Neural cell (in vitro differentiated cells): Measurements from ENCODE around the gene NBR1. TPM values are rescaled to one million over a fixed set of nuclear protein-coding genes. Genes with fewer than 3 reads are reported as not detected.
"Not testable (repeated sequence)": the region's sequence is repeated elsewhere in the genome, so short reads cannot be mapped to it uniquely, and the experiment has no call there.

Source experiments
- H2AFZ ChIP-seq: fragments of 200-600, 300-800 bp; sonication (generic), shearing (Covaris generic); 2 replicates; pipeline ENCODE4 v1.6.0; 2014; ENCODE audit warnings: low read depth, mild to moderate bottlenecking, antibody characterized with exemption, low read length, moderate library complexity
- H3F3A ChIP-seq: fragments of 200-600 bp; shearing (Covaris generic); 2 replicates; pipeline ENCODE4 v1.6.1; 2016; ENCODE audit warnings: mild to moderate bottlenecking, moderate library complexity, mixed read lengths, antibody characterized with exemption, low read length; ENCODE audit not compliant: insufficient read depth, poor library complexity, severe bottlenecking
- H3K27ac ChIP-seq: fragments of 200-600, 300-800 bp; sonication (generic), shearing (Covaris generic); 2 replicates; pipeline ENCODE4 v1.5.1; 2014; ENCODE audit warnings: mild to moderate bottlenecking, low read length, moderate library complexity
- H3K27me3 ChIP-seq: fragments of 300-800, 200-600 bp; sonication (generic), shearing (Covaris generic); 2 replicates; pipeline ENCODE4 v1.6.0; 2014; ENCODE audit warnings: mild to moderate bottlenecking, low read depth, low read length, moderate library complexity; ENCODE audit not compliant: insufficient read depth
- H3K36me3 ChIP-seq: fragments of 300-800, 200-600 bp; sonication (generic), shearing (Covaris generic); 2 replicates; pipeline ENCODE4 v1.5.1; 2014; ENCODE audit warnings: mild to moderate bottlenecking, antibody characterized with exemption, low read length, moderate library complexity; ENCODE audit not compliant: insufficient read depth
- H3K4me2 ChIP-seq: fragments of 300-800, 200-600 bp; sonication (generic), shearing (Covaris generic); 2 replicates; pipeline ENCODE4 v1.6.0; 2014; ENCODE audit warnings: mild to moderate bottlenecking, low read length
- H3K4me3 ChIP-seq: fragments of 300-800, 200-600 bp; sonication (generic), shearing (Covaris generic); 2 replicates; pipeline ENCODE4 v1.5.1; 2014; ENCODE audit warnings: mild to moderate bottlenecking, low read length, moderate library complexity
- H3K79me2 ChIP-seq: fragments of 200-600 bp; shearing (Covaris generic); replicated peaks from 2 replicates; pipeline ENCODE4 v1.6.0; 2014; ENCODE audit warnings: mild to moderate bottlenecking, low read length, moderate library complexity; ENCODE audit not compliant: insufficient read depth
- H3K9ac ChIP-seq: fragments of 300-800, 200-600 bp; sonication (generic), shearing (Covaris generic); 2 replicates; pipeline ENCODE4 v1.6.1; 2016; ENCODE audit warnings: mild to moderate bottlenecking, low read length, mixed read lengths
- H3K9me2 ChIP-seq: fragments of 200-600 bp; shearing (Covaris generic); 2 replicates; pipeline ENCODE4 v1.6.1; 2016; ENCODE audit warnings: mild to moderate bottlenecking, low read length, mixed read lengths; ENCODE audit not compliant: insufficient read depth
- H3K9me3 ChIP-seq: fragments of 200-600, 300-800 bp; sonication (generic), shearing (Covaris generic); 2 replicates; pipeline ENCODE4 v1.6.1; 2016; ENCODE audit warnings: mild to moderate bottlenecking, mixed run types, low read length, moderate library complexity, mixed read lengths
- H4K20me1 ChIP-seq: fragments of 200-600 bp; shearing (Covaris generic); 2 replicates; pipeline ENCODE4 v1.6.1; 2016; ENCODE audit warnings: mild to moderate bottlenecking, mixed run types; ENCODE audit not compliant: insufficient read depth
- EP300 ChIP-seq: fragments of 450-650 bp; conservative IDR thresholded peaks from 2 replicates; pipeline ENCODE4 v1.6.1; 2014; ENCODE audit warnings: antibody characterized with exemption, mild to moderate bottlenecking, moderate library complexity; ENCODE audit not compliant: poor library complexity, severe bottlenecking
- EZH2 ChIP-seq: fragments of 200-600, 300-800 bp; shearing (Covaris generic), sonication (generic); IDR thresholded peaks from 2 replicates; pipeline ENCODE4 v1.6.1; 2014; ENCODE audit warnings: antibody characterized with exemption, low read length, borderline replicate concordance, mild to moderate bottlenecking; ENCODE audit not compliant: insufficient read depth, poor library complexity, severe bottlenecking
- MXI1 ChIP-seq: fragments of 450-650 bp; conservative IDR thresholded peaks from 2 replicates; pipeline ENCODE4 v1.6.1; 2014; ENCODE audit warnings: antibody characterized with exemption, mild to moderate bottlenecking; ENCODE audit not compliant: poor library complexity, severe bottlenecking
- POLR2AphosphoS5 ChIP-seq: IDR thresholded peaks from 2 replicates; pipeline ENCODE4 v1.6.1; 2012
- RAD21 ChIP-seq: fragments of 450-650 bp; conservative IDR thresholded peaks from 2 replicates; pipeline ENCODE4 v1.6.1; 2014; ENCODE audit warnings: antibody characterized with exemption, mild to moderate bottlenecking, moderate library complexity
- SMC3 ChIP-seq: fragments of 450-650 bp; conservative IDR thresholded peaks from 2 replicates; pipeline ENCODE4 v1.6.1; 2014; ENCODE audit warnings: antibody characterized with exemption, mild to moderate bottlenecking, moderate library complexity; ENCODE audit not compliant: poor library complexity
- TAF1 ChIP-seq: IDR thresholded peaks from 2 replicates; pipeline ENCODE4 v1.6.1; 2012; ENCODE audit warnings: low read depth
- polyA plus RNA-seq: library from polyadenylated mRNA; depleted of rRNA; stranded (reverse); fragments of >200 nt; gene quantifications from 2 replicates; pipeline ENCODE4 v1.2.3, GENCODE V29; 2014
- TF ChIP-seq, protein P1 (sequence below): fragments of 450-650 bp; IDR thresholded peaks from 2 replicates; pipeline ENCODE4 v1.5.1; 2014; ENCODE audit warnings: antibody characterized with exemption, mild to moderate bottlenecking, moderate library complexity; ENCODE audit not compliant: poor library complexity, severe bottlenecking
- TF ChIP-seq, protein P2 (sequence below): IDR thresholded peaks from 2 replicates; pipeline ENCODE4 v1.6.1; 2012; ENCODE audit warnings: borderline replicate concordance

The NBR1 gene
- polyA plus RNA-seq, 1 donor from 2014 or later = 62.4 TPM

DNA sequence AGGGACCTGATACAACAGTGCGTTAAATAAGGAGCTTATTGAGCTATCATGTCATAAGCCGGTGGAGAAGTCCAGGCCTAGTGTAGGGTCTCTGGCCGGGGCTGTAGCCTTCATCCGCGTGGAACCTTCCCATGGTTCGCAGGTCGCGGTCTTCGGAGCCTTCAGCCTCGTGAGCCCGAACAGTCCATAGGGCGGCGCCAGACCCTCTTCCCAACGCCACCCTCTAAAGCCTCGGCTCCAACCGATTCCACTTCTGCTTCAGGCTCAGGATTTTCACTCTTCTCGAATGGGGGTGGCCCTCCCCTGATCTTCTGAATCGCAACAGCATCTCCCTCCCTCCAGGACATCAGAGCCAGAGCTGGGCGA, 35.6 kb upstream of the NBR1 start:
- Histone ChIP-seq H3K4me2 (no peak overlapping the region), H3K79me2 (no peaks in the 10 kb centered on the region), H3K9ac (no peak overlapping the region), H3K9me2 (no peaks in the 10 kb centered on the region), H3K27me3 (no peaks in the 10 kb centered on the region), H4K20me1 (no peaks in the 10 kb centered on the region), H3K4me3 (no peak overlapping the region), H2AFZ (no peak overlapping the region), H3K36me3 (no peaks in the 10 kb centered on the region), H3F3A (no peaks in the 10 kb centered on the region), H3K27ac (no peak overlapping the region), H3K9me3 (no peaks in the 10 kb centered on the region)
- TF ChIP-seq TAF1 (no peak), SMC3 (no peak), POLR2AphosphoS5 (no peak), RAD21 (no peak), MXI1 (no peak), EZH2 (no peak), EP300 (no peak)
- TF ChIP-seq, protein P1, sequence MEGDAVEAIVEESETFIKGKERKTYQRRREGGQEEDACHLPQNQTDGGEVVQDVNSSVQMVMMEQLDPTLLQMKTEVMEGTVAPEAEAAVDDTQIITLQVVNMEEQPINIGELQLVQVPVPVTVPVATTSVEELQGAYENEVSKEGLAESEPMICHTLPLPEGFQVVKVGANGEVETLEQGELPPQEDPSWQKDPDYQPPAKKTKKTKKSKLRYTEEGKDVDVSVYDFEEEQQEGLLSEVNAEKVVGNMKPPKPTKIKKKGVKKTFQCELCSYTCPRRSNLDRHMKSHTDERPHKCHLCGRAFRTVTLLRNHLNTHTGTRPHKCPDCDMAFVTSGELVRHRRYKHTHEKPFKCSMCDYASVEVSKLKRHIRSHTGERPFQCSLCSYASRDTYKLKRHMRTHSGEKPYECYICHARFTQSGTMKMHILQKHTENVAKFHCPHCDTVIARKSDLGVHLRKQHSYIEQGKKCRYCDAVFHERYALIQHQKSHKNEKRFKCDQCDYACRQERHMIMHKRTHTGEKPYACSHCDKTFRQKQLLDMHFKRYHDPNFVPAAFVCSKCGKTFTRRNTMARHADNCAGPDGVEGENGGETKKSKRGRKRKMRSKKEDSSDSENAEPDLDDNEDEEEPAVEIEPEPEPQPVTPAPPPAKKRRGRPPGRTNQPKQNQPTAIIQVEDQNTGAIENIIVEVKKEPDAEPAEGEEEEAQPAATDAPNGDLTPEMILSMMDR = no peak
- TF ChIP-seq, protein P2, sequence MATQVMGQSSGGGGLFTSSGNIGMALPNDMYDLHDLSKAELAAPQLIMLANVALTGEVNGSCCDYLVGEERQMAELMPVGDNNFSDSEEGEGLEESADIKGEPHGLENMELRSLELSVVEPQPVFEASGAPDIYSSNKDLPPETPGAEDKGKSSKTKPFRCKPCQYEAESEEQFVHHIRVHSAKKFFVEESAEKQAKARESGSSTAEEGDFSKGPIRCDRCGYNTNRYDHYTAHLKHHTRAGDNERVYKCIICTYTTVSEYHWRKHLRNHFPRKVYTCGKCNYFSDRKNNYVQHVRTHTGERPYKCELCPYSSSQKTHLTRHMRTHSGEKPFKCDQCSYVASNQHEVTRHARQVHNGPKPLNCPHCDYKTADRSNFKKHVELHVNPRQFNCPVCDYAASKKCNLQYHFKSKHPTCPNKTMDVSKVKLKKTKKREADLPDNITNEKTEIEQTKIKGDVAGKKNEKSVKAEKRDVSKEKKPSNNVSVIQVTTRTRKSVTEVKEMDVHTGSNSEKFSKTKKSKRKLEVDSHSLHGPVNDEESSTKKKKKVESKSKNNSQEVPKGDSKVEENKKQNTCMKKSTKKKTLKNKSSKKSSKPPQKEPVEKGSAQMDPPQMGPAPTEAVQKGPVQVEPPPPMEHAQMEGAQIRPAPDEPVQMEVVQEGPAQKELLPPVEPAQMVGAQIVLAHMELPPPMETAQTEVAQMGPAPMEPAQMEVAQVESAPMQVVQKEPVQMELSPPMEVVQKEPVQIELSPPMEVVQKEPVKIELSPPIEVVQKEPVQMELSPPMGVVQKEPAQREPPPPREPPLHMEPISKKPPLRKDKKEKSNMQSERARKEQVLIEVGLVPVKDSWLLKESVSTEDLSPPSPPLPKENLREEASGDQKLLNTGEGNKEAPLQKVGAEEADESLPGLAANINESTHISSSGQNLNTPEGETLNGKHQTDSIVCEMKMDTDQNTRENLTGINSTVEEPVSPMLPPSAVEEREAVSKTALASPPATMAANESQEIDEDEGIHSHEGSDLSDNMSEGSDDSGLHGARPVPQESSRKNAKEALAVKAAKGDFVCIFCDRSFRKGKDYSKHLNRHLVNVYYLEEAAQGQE = no peak

DNA sequence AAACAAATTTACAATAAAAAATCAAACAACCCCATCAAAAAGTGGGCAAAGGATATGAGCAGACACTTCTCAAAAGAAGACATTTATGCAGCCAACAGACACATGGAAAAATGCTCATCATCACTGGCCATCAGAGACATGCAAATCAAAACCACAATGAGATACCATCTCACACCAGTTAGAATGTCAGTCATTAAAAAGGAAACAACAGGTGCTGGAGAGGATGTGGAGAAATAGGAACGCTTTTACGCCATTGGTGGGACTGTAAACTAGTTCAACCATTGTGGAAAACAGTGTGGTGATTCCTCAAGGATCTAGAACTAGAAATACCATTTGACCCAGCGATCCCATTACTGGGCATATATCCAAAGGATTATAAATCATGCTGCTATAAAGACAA, 34.4 kb upstream of the NBR1 start:
- H3K9me3 ChIP-seq, H3K4me3 ChIP-seq, H3F3A ChIP-seq: not testable (repeated sequence)

DNA sequence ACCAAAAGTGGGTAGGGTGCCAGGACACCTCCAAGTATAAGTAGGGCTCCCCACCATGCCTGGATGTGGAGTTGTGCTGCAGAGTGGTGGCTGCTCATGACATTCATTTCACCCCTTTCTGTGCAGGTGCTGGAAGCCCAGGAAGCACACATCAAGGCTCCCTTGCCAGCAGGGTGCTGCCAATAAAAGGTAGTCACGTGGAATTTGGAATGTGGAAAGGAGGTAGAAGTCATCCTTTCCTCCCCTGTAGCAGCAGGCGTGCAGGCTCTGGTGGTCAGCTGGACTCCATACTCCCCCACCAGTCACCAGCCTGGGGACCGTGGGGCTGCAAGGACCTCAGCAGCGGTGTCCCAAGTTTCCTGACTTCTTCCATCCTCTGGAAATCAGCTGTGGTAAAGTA, 32.5 kb upstream of the NBR1 start:
- H3K27ac ChIP-seq, H3K9me2 ChIP-seq, H3K4me2 ChIP-seq, H4K20me1 ChIP-seq, H2AFZ ChIP-seq, H3K79me2 ChIP-seq, H3F3A ChIP-seq, H3K27me3 ChIP-seq, H3K9me3 ChIP-seq, H3K4me3 ChIP-seq, H3K36me3 ChIP-seq, H3K9ac ChIP-seq: not testable (repeated sequence)

More for the DNA sequence above, 34.4 kb upstream of the NBR1 start:
- not testable (repeated sequence) for H3K9me2 ChIP-seq, H3K4me2 ChIP-seq, H3K79me2 ChIP-seq, H2AFZ ChIP-seq, H3K9ac ChIP-seq, H3K36me3 ChIP-seq, H4K20me1 ChIP-seq, H3K27me3 ChIP-seq, H3K27ac ChIP-seq
